Stimulated activated CD8-positive, alpha-beta memory T cell treated with anti-CD3 and anti-CD28 coated beads, Interleukin-15, amount 100 ng/mL, for 24 hours (primary cell): ENCODE results near the gene NPR1.
A peak's percentile ranks its signal among the peaks of the same experiment; 100 is the strongest.

Experiments used
- DNase-seq: peaks from one replicate; pipeline ENCODE4 v3.0.0-alpha.2; 2020; ENCODE audit warnings: low read depth

Gene NPR1

GRCh38 chr1:153728305-153729066 lies 50.0 kb downstream of the NPR1 start:
- DNase-seq, result peak; percentile 7

DNA sequence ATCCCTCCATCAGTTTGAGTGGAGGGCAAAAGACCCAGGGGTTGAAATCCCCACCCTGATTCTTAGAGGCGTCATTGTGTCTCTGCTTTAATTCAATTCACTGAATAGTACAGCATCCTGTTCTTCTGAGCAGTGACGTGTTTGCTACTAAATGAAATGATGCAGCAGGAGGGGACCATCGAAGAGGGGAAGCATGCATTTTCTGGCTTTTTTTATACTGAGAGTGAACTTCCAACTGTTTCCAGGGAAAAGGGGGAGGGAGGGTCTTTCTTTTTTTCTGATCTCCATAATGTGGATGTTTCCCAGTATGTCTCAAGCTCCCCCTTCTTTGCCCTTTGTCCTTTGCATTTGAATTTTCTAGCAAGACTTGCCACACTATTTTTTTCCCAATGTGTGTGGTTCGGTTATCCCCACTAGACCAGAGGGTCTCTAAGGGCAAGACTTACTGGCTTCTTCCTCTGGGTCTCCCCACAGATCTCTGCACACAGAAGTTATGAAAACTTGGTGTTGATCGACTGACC lies 52.0 kb downstream of the NPR1 start:
- DNase-seq, result no peak

- DNase-seq, result no peak
These were observed 55.5 kb downstream of the NPR1 start for GRCh38 chr1:153733970-153734369.

DNA sequence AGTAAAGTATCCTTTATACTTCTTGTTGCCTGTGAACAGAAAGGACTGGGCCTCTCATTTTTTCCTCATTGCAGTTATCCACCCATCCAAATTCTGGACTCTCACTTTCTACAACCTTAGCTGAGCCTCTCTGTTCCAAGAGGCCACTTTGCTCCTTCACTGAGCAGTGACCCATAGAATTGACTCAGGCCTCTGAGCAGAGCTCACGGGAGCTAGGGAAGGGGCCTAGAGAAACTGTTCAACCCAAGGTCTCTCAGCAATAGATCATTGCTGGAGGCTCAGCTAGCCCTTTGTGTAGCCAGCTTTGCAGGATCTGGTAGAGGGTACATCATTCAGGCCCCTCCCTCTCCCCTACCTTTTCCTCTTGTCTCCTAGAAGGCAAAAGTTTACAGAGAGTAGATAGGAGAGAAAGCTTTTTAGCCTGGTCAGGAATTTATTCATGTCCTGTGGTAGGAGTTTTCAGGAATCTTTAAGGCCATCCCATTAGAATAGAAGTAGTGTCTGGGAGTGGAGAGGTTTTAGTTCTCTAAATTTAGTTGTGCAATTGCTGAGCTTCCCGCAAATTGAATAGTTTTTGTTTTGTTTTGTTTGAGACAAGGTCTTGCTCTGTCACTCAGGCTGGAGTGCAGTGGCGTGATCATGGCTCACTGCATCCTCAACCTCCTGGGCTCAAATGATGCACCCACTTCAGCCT lies 56.1 kb downstream of the NPR1 start:
- no peak for DNase-seq

- DNase-seq, result no peak
These were observed 56.6 kb downstream of the NPR1 start for GRCh38 chr1:153735090-153735420.

DNA sequence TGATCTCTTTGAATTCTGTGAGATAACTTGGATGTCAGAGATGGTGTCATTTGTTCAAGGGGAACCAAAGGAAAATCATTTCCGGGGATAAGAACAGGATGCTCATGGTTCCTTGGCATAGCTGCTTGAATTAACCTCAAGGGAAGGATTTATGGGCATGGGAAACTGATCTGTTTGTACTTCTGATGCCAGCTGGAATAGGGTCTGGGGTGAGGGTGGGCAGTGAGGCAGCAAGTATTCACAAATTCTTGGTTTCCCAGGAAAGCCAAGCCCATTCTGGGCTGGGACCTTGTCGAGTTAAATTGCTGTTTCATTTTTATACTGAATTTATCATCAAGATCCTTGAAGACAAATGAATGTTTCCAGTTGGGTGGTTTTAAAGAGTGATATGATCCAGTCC lies 63.5 kb downstream of the NPR1 start:
- DNase-seq, result no peak

DNA sequence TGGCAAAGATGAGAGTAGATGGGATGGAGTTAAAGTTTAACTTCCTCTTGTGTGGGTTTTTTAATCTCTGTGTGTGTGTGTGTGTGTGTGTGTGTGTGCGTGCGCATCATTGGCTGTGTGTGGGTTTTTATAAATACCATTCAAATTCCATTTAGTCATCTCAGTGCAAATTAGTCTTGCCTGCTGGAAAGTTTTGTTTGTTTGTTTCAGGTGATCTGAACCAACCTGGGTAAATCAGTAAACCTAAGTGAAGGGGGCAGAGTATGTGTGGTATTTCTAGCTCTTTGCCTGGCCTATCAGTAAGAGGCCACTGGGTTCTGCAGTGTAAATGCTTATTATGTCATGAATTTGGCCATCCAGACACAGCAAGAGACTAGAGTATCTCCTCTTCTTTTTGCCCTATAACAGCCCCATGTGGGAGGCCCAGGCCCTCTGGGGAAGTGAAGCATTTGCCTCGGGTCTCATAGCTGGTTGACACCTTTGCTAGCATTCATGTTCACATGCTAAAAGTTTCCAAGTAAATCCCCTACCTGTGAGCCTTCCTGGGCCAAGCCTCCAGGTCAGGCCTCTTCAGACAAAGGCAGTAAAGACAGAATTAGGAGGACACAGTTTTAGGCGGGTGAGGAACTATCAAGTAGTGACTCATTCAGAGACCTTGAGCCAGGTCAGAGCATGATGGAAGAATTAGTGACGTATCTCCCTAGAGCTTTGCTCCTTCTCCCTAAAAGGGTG lies 64.1 kb downstream of the NPR1 start:
- no peak for DNase-seq
